Breast epithelium (tissue), 3 donors: ENCODE data around the gene RAB9B.
"Not testable (repeated sequence)": the region's sequence is repeated elsewhere in the genome, so short reads cannot be mapped to it uniquely, and the experiment has no call there.

Experiments used
- CTCF ChIP-seq, 3 donors: fragments of 450-650 bp; IDR thresholded peaks; one replicate each; pipeline ENCODE4 v1.5.1; 2016 to 2017; ENCODE audit warnings: antibody characterized with exemption in 3 of 3, mild to moderate bottlenecking in 3 of 3, moderate library complexity in 3 of 3
- POLR2A ChIP-seq: fragments of 450-650 bp; IDR thresholded peaks from one replicate; pipeline ENCODE4 v1.6.1; 2016; ENCODE audit warnings: antibody characterized with exemption, mild to moderate bottlenecking, moderate library complexity

GRCh38 chrX:103817101-103817500 is 15.0 kb downstream of the RAB9B start:
- not testable (repeated sequence) for TF ChIP-seq CTCF (IDR thresholded peaks at IDR 0.05); POLR2A
